Neural progenitor cell (in vitro differentiated cells): Measurements from ENCODE around the gene MYO15B. TPM values are rescaled to one million over a fixed set of nuclear protein-coding genes. Genes with fewer than 3 reads are reported as not detected.

Experiments used
- DNase-seq: peaks from one replicate; pipeline ENCODE4 v3.0.0-alpha.2; 2016; ENCODE audit warnings: low spot score
- H2AFZ ChIP-seq: fragments of 200-600 bp; sonication (generic); replicated peaks from 2 replicates; pipeline ENCODE4 v1.6.1; 2016; ENCODE audit warnings: antibody characterized with exemption
- H3F3A ChIP-seq: fragments of 200-600 bp; sonication (generic); 2 replicates; pipeline ENCODE4 v1.6.1; 2016; ENCODE audit warnings: antibody characterized with exemption, low read depth
- H3K27ac ChIP-seq: fragments of 200-600 bp; sonication (generic); 2 replicates; pipeline ENCODE4 v1.5.1; 2016; ENCODE audit warnings: mild to moderate bottlenecking
- H3K27me3 ChIP-seq: fragments of 200-600 bp; sonication (generic); 2 replicates; pipeline ENCODE4 v1.6.1; 2016; ENCODE audit warnings: mild to moderate bottlenecking, moderate library complexity
- H3K36me3 ChIP-seq: fragments of 200-600 bp; sonication (generic); 2 replicates; pipeline ENCODE4 v1.5.1; 2016
- H3K4me1 ChIP-seq: fragments of 200-600 bp; sonication (generic); 2 replicates; pipeline ENCODE4 v1.6.1; 2016; ENCODE audit warnings: mixed run types
- H3K4me2 ChIP-seq: fragments of 200-600 bp; sonication (generic); 2 replicates; pipeline ENCODE4 v1.6.1; 2016
- H3K4me3 ChIP-seq: fragments of 200-600 bp; sonication (generic); 2 replicates; pipeline ENCODE4 v1.5.1; 2016
- H3K79me2 ChIP-seq: fragments of 200-600 bp; sonication (generic); 2 replicates; pipeline ENCODE4 v1.6.1; 2016; ENCODE audit warnings: low read depth
- H3K9ac ChIP-seq: fragments of 200-600 bp; sonication (generic); 2 replicates; pipeline ENCODE4 v1.6.1; 2016
- H3K9me3 ChIP-seq: fragments of 200-600 bp; sonication (generic); 2 replicates; pipeline ENCODE4 v1.5.1; 2016; ENCODE audit warnings: low read depth
- H4K20me1 ChIP-seq: fragments of 200-600 bp; sonication (generic); 2 replicates; pipeline ENCODE4 v1.6.1; 2016; ENCODE audit warnings: low read depth
- H3K27ac Mint-ChIP-seq: 3 replicates; pipeline ENCODE4 v1.8.0; 2021; ENCODE audit warnings: mixed read lengths
- H3K27me3 Mint-ChIP-seq: 2 replicates; pipeline ENCODE4 v1.8.0; 2022; ENCODE audit warnings: low read depth, mild to moderate bottlenecking, inconsistent platforms, moderate library complexity, mixed read lengths; ENCODE audit not compliant: insufficient read depth
- H3K36me3 Mint-ChIP-seq: 3 replicates; pipeline ENCODE4 v1.8.0; 2021; ENCODE audit warnings: mixed read lengths
- H3K4me1 Mint-ChIP-seq: 3 replicates; pipeline ENCODE4 v1.8.0; 2021; ENCODE audit warnings: mixed read lengths
- H3K4me3 Mint-ChIP-seq: 3 replicates; pipeline ENCODE4 v1.8.0; 2021; ENCODE audit warnings: mild to moderate bottlenecking, moderate library complexity, mixed read lengths
- H3K9me3 Mint-ChIP-seq: 3 replicates; pipeline ENCODE4 v1.8.0; 2020; ENCODE audit warnings: mixed read lengths
- CTCF ChIP-seq: fragments of 200-600 bp; sonication (generic); IDR thresholded peaks from 2 replicates; pipeline ENCODE4 v1.5.1; 2017; ENCODE audit warnings: antibody characterized with exemption, mild to moderate bottlenecking
- EZH2 ChIP-seq: fragments of 200-600 bp; sonication (generic); IDR thresholded peaks from 2 replicates; pipeline ENCODE4 v1.6.1; 2017; ENCODE audit warnings: antibody characterized with exemption, mild to moderate bottlenecking, moderate library complexity
- EZH2phosphoT487 ChIP-seq: fragments of 200-600 bp; sonication (generic); IDR thresholded peaks from 2 replicates; pipeline ENCODE4 v1.6.1; 2017; ENCODE audit warnings: antibody characterized with exemption
- total RNA-seq: library from RNA; depleted of rRNA; stranded (reverse); fragments of >200 nt; gene quantifications from 2 replicates; pipeline ENCODE4 v1.2.3, GENCODE V29; 2015; ENCODE audit warnings: low replicate concordance

Gene MYO15B
- total RNA-seq, 1 donor from 2014 or later = 10.2 TPM

GRCh38 chr17:75630071-75630917 lies 42.7 kb downstream of the MYO15B start:
- Histone ChIP-seq H3K27ac (no peak overlapping the region), H3K4me3 (no peak overlapping the region), H3K79me2 (no peaks in the 10 kb centered on the region), H3K9ac (no peak overlapping the region), H3F3A (peaks cover 22% of the 10 kb centered on the region), H3K4me2 (no peak overlapping the region), H4K20me1 (peaks cover 29% of the 10 kb centered on the region), H3K4me1 (peaks cover 21% of the 10 kb centered on the region), H3K27me3 (no peaks in the 10 kb centered on the region), H3K36me3 (no peaks in the 10 kb centered on the region), H3K9me3 (no peaks in the 10 kb centered on the region), H2AFZ (no peak overlapping the region)
- H3K9me3 Mint-ChIP-seq = no peaks in the 10 kb centered on the region
- no peak for TF ChIP-seq CTCF
- TF ChIP-seq EZH2phosphoT487 = no peak
- TF ChIP-seq EZH2 = no peak
- H3K27me3 Mint-ChIP-seq = peaks cover 14% of the 10 kb centered on the region
- H3K36me3 Mint-ChIP-seq = no peaks in the 10 kb centered on the region
- no peak overlapping the region for H3K4me3 Mint-ChIP-seq
- DNase-seq = no peak
- H3K27ac Mint-ChIP-seq = no peak overlapping the region
- peaks cover 33% of the 10 kb centered on the region for H3K4me1 Mint-ChIP-seq

GRCh38 chr17:75631353-75631752 lies 43.8 kb downstream of the MYO15B start:
- Histone ChIP-seq H3K4me3 (no peak overlapping the region), H3K4me1 (peaks cover 25% of the 10 kb centered on the region), H3K4me2 (no peak overlapping the region), H3K9me3 (no peaks in the 10 kb centered on the region), H3F3A (peaks cover 22% of the 10 kb centered on the region), H3K79me2 (no peaks in the 10 kb centered on the region), H2AFZ (no peak overlapping the region), H3K27ac (no peak overlapping the region), H4K20me1 (peaks cover 40% of the 10 kb centered on the region), H3K36me3 (no peaks in the 10 kb centered on the region), H3K27me3 (no peaks in the 10 kb centered on the region), H3K9ac (no peak overlapping the region)
- Mint-ChIP-seq H3K27ac (no peak overlapping the region), H3K4me1 (peaks cover 38% of the 10 kb centered on the region), H3K9me3 (no peaks in the 10 kb centered on the region), H3K36me3 (no peaks in the 10 kb centered on the region), H3K27me3 (peaks cover 14% of the 10 kb centered on the region), H3K4me3 (no peak overlapping the region)
- TF ChIP-seq EZH2phosphoT487 (no peak), CTCF (no peak), EZH2 (no peak)
- no peak for DNase-seq

- Histone ChIP-seq H4K20me1 (peaks cover 51% of the 10 kb centered on the region), H3K9ac (no peak overlapping the region), H3K27me3 (no peaks in the 10 kb centered on the region), H3K9me3 (no peaks in the 10 kb centered on the region), H3K36me3 (no peaks in the 10 kb centered on the region), H2AFZ (no peak overlapping the region), H3K4me2 (no peak overlapping the region), H3K4me3 (no peak overlapping the region), H3F3A (peaks cover 22% of the 10 kb centered on the region), H3K79me2 (no peaks in the 10 kb centered on the region), H3K4me1 (peaks cover 25% of the 10 kb centered on the region), H3K27ac (no peak overlapping the region)
- no peak for TF ChIP-seq EZH2
- no peak for TF ChIP-seq EZH2phosphoT487
- no peak for TF ChIP-seq CTCF
- Mint-ChIP-seq H3K27ac (peak overlapping the region; percentile 43), H3K9me3 (no peaks in the 10 kb centered on the region), H3K4me1 (peaks cover 42% of the 10 kb centered on the region), H3K27me3 (peaks cover 15% of the 10 kb centered on the region), H3K36me3 (no peaks in the 10 kb centered on the region), H3K4me3 (peak overlapping the region; percentile 42)
- DNase-seq = no peak
These were observed 44.8 kb downstream of the MYO15B start for GRCh38 chr17:75632428-75632827.
